ENCODE results near the gene PTCD2. TPM values are rescaled to one million over a fixed set of nuclear protein-coding genes. Genes with fewer than 3 reads are reported as not detected.

The PTCD2 gene
- total RNA-seq, 1 experiment from 2014 or later = 19.3 TPM

GRCh38 chr5:72337159-72337558, 17.0 kb downstream of the PTCD2 start:
- Histone ChIP-seq H3K4me1 (ENCODE audit: control insufficient read depth in 1 of 2, insufficient read depth in 2 of 2, low read length in 2 of 2) (no peaks in the 10 kb centered on the region), H2AFZ (ENCODE audit: low read depth, low read length, poor library complexity, severe bottlenecking) (no peak overlapping the region), H3K9ac (ENCODE audit: low read length) (no peak overlapping the region), H3K4me3 (replicated peaks in 1 of 2; ENCODE audit: low read depth in 1 of 2, low read length in 2 of 2) (no peak overlapping the region), H4K20me1 (ENCODE audit: insufficient read depth) (no peaks in the 10 kb centered on the region), H3K9me3 (ENCODE audit: control insufficient read depth in 1 of 2, insufficient read depth in 1 of 2, low read depth in 1 of 2, low read length in 2 of 2) (no peaks in the 10 kb centered on the region), H3K9me2 (ENCODE audit: insufficient read depth) (no peaks in the 10 kb centered on the region), H3K36me3 (ENCODE audit: control insufficient read depth in 1 of 2, insufficient read depth in 2 of 2, low read length in 2 of 2) (peaks cover 2 to 7% of the 10 kb centered on the region in 2 experiments; a peak in 2 of 4 replicates), H3K27me3 (ENCODE audit: insufficient read depth, low read length) (no peaks in the 10 kb centered on the region), H3K27ac (ENCODE audit: low read depth, low read length) (no peak overlapping the region), H3K4me2 (ENCODE audit: low read length) (no peak overlapping the region), H3K79me2 (ENCODE audit: insufficient read depth, low read length) (no peaks in the 10 kb centered on the region)
- ATAC-seq (no peak), DNase-seq (ENCODE audit: low read depth, low spot score) (no peak)
- intact Hi-C loops (cut with micrococcal nuclease) = no loop called here
- TF ChIP-seq ELF1 (IDR thresholded peaks at IDR 0.05; ENCODE audit: borderline replicate concordance, low read depth) (no peak), YY1 (IDR thresholded peaks at IDR 0.05; ENCODE audit: extremely low read depth, insufficient replicate concordance, low read depth, low read length) (no peak)
- BruUV-seq (replicated peaks) = no TSS peak
- POLR2A ChIA-PET = no interaction called here
- CTCF ChIA-PET = no interaction called here
- RAD21 ChIA-PET (ENCODE audit: low non-redundant PET in 1 of 2, low total read pairs in 2 of 2, uncharacterized antibody in 2 of 2, unreplicated experiment in 2 of 2) = no interaction called here

- intact Hi-C loops (cut with micrococcal nuclease) = no loop called here
- Histone ChIP-seq H3K9ac (ENCODE audit: low read length) (no peak overlapping the region), H3K9me3 (ENCODE audit: control insufficient read depth in 1 of 2, insufficient read depth in 1 of 2, low read depth in 1 of 2, low read length in 2 of 2) (no peaks in the 10 kb centered on the region), H3K27ac (ENCODE audit: low read depth, low read length) (no peak overlapping the region), H3K27me3 (ENCODE audit: insufficient read depth, low read length) (no peaks in the 10 kb centered on the region), H3K4me3 (replicated peaks in 1 of 2; ENCODE audit: low read depth in 1 of 2, low read length in 2 of 2) (no peak overlapping the region), H3K9me2 (ENCODE audit: insufficient read depth) (no peaks in the 10 kb centered on the region), H3K4me2 (ENCODE audit: low read length) (no peak overlapping the region), H3K79me2 (ENCODE audit: insufficient read depth, low read length) (no peaks in the 10 kb centered on the region), H4K20me1 (ENCODE audit: insufficient read depth) (no peaks in the 10 kb centered on the region), H3K4me1 (ENCODE audit: control insufficient read depth in 1 of 2, insufficient read depth in 2 of 2, low read length in 2 of 2) (no peaks in the 10 kb centered on the region), H3K36me3 (ENCODE audit: control insufficient read depth in 1 of 2, insufficient read depth in 2 of 2, low read length in 2 of 2) (peaks cover 5 to 14% of the 10 kb centered on the region in 2 experiments; a peak in 2 of 4 replicates), H2AFZ (ENCODE audit: low read depth, low read length, poor library complexity, severe bottlenecking) (no peak overlapping the region)
- DNase-seq (ENCODE audit: low read depth, low spot score) = no peak
- BruUV-seq (replicated peaks) = no TSS peak
- ATAC-seq = no peak
- RAD21 ChIA-PET (ENCODE audit: low non-redundant PET in 1 of 2, low total read pairs in 2 of 2, uncharacterized antibody in 2 of 2, unreplicated experiment in 2 of 2) = no interaction called here
- CTCF ChIA-PET = interaction anchor here (1.2 kb wide), 1 partner anchor 19 kb away, joined by 3 read pairs; the partner anchor contains the start of genes MRPS27 and PTCD2
- POLR2A ChIA-PET = no interaction called here
- TF ChIP-seq EGR1 (IDR thresholded peaks at IDR 0.05; ENCODE audit: low read depth) (no peak), ZFX (IDR thresholded peaks at IDR 0.05) (no peak), TCF7L2 (IDR thresholded peaks at IDR 0.05; ENCODE audit: borderline replicate concordance, extremely low read depth, insufficient read depth, insufficient read length) (no peak), EZH2phosphoT487 (IDR thresholded peaks at IDR 0.05; ENCODE audit: borderline replicate concordance) (no peak), YY1 (IDR thresholded peaks at IDR 0.05; ENCODE audit: extremely low read depth, insufficient replicate concordance, low read depth, low read length) (no peak)
Measured at GRCh38 chr5:72338689-72339209, 18.6 kb downstream of the PTCD2 start.

Measured in HCT116 (cell line).